Adipocyte (in vitro differentiated cells): ENCODE measurements around the gene POLR1A.

Experiments used
- DNase-seq: peaks from one replicate; pipeline ENCODE4 v3.0.0-alpha.2; 2015; ENCODE audit warnings: low read depth
- H3K27me3 ChIP-seq: replicated peaks from 2 replicates; pipeline ENCODE4 v1.7.0; 2013; ENCODE audit warnings: mild to moderate bottlenecking, low read length, moderate library complexity; ENCODE audit not compliant: control insufficient read depth, insufficient read depth
- H3K36me3 ChIP-seq: 2 replicates; pipeline ENCODE4 v1.7.0; 2013; ENCODE audit warnings: low read length, mild to moderate bottlenecking, moderate library complexity; ENCODE audit not compliant: control insufficient read depth, insufficient read depth, severe bottlenecking
- H3K4me1 ChIP-seq: 2 replicates; pipeline ENCODE4 v1.7.0; 2013; ENCODE audit warnings: mild to moderate bottlenecking, low read length, moderate library complexity; ENCODE audit not compliant: control insufficient read depth, insufficient read depth
- H3K4me3 ChIP-seq: 2 replicates; pipeline ENCODE4 v1.7.0; 2013; ENCODE audit warnings: mild to moderate bottlenecking, low read length, moderate library complexity
- H3K9ac ChIP-seq: 2 replicates; pipeline ENCODE4 v1.7.0; 2013; ENCODE audit warnings: mild to moderate bottlenecking, low read length, moderate library complexity
- H3K9me3 ChIP-seq: 2 replicates; pipeline ENCODE4 v1.7.0; 2013; ENCODE audit warnings: mild to moderate bottlenecking, low read length, moderate library complexity; ENCODE audit not compliant: control insufficient read depth

The POLR1A gene

GRCh38 chr2:86105252-86105968, at the start of gene POLR1A:
Gene POLR1A (minus strand): TSS chr2:86105886. CDS start chr2:86105776, 110 bp downstream.
- Histone ChIP-seq H3K36me3 (peaks cover 33% of the 10 kb centered on the region), H3K4me1 (peaks cover 29% of the 10 kb centered on the region), H3K9ac (peak within 1 kb of the TSS; percentile 98), H3K27me3 (no peaks in the 10 kb centered on the region), H3K9me3 (no peaks in the 10 kb centered on the region), H3K4me3 (peak within 1 kb of the TSS; percentile 99)
- DNase-seq: peak; percentile 97

- Histone ChIP-seq H3K9me3 (no peaks in the 10 kb centered on the region), H3K4me1 (no peaks in the 10 kb centered on the region), H3K36me3 (peaks cover 79% of the 10 kb centered on the region), H3K9ac (no peak overlapping the region), H3K4me3 (no peak overlapping the region), H3K27me3 (no peaks in the 10 kb centered on the region)
- no peak for DNase-seq
Measured at GRCh38 chr2:86150502-86150901, 44.8 kb upstream of the POLR1A start.

DNA sequence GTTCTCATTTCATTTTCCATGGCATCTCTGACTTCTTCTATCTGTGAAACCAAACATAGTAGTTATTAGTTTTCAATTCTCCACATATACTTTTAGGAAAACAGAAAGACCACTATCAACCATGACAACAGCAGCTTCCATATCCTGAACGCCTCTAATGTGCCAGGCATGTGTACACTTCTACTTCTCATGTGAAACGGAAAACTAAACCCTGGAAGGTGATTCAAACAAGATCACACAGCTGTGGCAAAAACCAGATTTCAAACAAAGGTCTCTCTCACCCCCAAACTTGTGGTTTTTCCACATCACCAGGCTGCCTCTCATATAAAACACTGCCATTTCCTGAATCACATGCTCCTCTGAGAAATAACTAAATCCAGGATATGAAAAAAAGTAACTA, 42.1 kb upstream of the POLR1A start:
- DNase-seq: no peak
- H3K27me3 ChIP-seq: no peaks in the 10 kb centered on the region
- no peak overlapping the region for H3K9ac ChIP-seq
- H3K9me3 ChIP-seq: no peaks in the 10 kb centered on the region
- no peak overlapping the region for H3K4me3 ChIP-seq
- peaks cover 84% of the 10 kb centered on the region for H3K36me3 ChIP-seq
- H3K4me1 ChIP-seq: no peaks in the 10 kb centered on the region

- no peak overlapping the region for H3K9ac ChIP-seq
- no peaks in the 10 kb centered on the region for H3K9me3 ChIP-seq
- peaks cover 92% of the 10 kb centered on the region for H3K36me3 ChIP-seq
- DNase-seq: no peak
- H3K4me1 ChIP-seq: peaks cover 13% of the 10 kb centered on the region
- no peak overlapping the region for H3K4me3 ChIP-seq
- no peaks in the 10 kb centered on the region for H3K27me3 ChIP-seq
Measured at GRCh38 chr2:86143926-86144685, 38.4 kb upstream of the POLR1A start.

- H3K27me3 ChIP-seq: no peaks in the 10 kb centered on the region
- no peak overlapping the region for H3K9ac ChIP-seq
- no peak overlapping the region for H3K4me3 ChIP-seq
- H3K4me1 ChIP-seq: peaks cover 13% of the 10 kb centered on the region
- DNase-seq: peak; percentile 33
- no peaks in the 10 kb centered on the region for H3K9me3 ChIP-seq
- H3K36me3 ChIP-seq: peaks cover 92% of the 10 kb centered on the region
Measured at GRCh38 chr2:86143307-86143706, 37.6 kb upstream of the POLR1A start.

GRCh38 chr2:86142436-86143257, 37.0 kb upstream of the POLR1A start:
- Histone ChIP-seq H3K36me3 (peaks cover 93% of the 10 kb centered on the region), H3K9ac (no peak overlapping the region), H3K4me3 (no peak overlapping the region), H3K27me3 (no peaks in the 10 kb centered on the region), H3K9me3 (no peaks in the 10 kb centered on the region), H3K4me1 (peaks cover 13% of the 10 kb centered on the region)
- no peak for DNase-seq

DNA sequence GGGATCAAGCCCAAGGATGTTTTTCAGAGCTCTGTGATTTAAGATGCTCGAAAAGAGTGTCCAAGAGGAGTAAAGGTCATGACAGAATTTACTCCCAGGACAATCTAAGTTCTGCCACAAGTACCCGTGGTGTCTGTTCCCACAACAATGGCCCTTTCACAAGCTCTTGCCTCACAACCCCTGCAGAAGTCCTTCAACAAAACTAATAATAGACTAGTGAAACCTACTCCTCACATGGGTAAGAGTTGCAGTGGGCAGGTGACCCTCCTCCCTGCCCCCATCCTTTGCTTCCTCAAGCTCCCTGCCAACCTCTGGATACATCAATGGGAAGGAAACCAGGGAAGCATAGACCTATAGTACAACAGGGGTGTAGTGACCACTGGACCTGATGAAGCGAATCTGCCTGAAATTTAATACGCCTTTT, 35.3 kb upstream of the POLR1A start:
- H3K27me3 ChIP-seq: no peaks in the 10 kb centered on the region
- H3K9me3 ChIP-seq: no peaks in the 10 kb centered on the region
- H3K4me1 ChIP-seq: peaks cover 13% of the 10 kb centered on the region
- no peak overlapping the region for H3K9ac ChIP-seq
- peaks cover 93% of the 10 kb centered on the region for H3K36me3 ChIP-seq
- DNase-seq: no peak
- H3K4me3 ChIP-seq: no peak overlapping the region

DNA sequence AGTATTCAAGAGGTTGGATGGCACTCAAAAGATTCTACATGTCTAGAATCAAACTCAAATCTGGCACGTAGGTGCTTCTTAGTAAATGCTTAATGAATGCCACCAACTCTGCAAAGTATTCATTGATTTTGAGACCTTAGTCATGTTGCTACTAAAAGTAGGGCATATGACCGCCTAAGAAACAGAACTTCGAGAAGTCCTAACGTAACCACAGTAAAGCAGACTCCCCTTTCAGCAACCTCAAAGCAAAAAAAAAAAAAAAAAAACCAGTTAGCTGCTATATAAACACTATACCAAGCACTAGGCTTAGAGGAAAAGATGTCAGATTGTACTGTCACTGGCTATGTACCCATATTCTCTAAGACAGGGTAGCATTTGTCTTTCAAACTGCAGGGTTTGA, 34.3 kb upstream of the POLR1A start:
- Histone ChIP-seq H3K9me3 (no peaks in the 10 kb centered on the region), H3K4me1 (peaks cover 13% of the 10 kb centered on the region), H3K9ac (no peak overlapping the region), H3K27me3 (no peaks in the 10 kb centered on the region), H3K4me3 (no peak overlapping the region), H3K36me3 (peaks cover 93% of the 10 kb centered on the region)
- no peak for DNase-seq

GRCh38 chr2:86138736-86139625, 33.3 kb upstream of the POLR1A start:
- peaks cover 13% of the 10 kb centered on the region for H3K4me1 ChIP-seq
- H3K9me3 ChIP-seq: no peaks in the 10 kb centered on the region
- H3K27me3 ChIP-seq: no peaks in the 10 kb centered on the region
- peaks cover 93% of the 10 kb centered on the region for H3K36me3 ChIP-seq
- H3K9ac ChIP-seq: no peak overlapping the region
- no peak for DNase-seq
- H3K4me3 ChIP-seq: no peak overlapping the region

DNA sequence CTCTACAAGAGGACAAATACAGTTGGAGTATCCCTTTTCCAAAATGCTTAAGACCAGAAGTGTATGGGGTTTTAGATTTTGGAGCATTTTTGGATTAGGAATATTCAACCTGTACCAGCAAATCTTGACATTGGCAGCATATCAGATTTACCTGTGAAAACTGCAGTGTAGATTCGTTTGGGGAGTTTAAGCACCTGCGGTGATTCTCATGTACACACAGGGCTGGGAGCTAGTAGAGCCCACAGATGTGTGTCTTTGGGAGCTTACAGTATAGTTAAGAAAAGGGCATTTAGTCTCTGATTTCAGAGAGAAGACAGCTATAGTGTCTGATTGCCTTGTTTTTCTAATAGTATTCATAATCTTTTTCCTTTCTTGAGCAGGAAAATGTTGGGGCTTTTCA, 30.5 kb upstream of the POLR1A start:
- no peak overlapping the region for H3K9ac ChIP-seq
- H3K4me1 ChIP-seq: peaks cover 10% of the 10 kb centered on the region
- peaks cover 99% of the 10 kb centered on the region for H3K36me3 ChIP-seq
- no peaks in the 10 kb centered on the region for H3K9me3 ChIP-seq
- DNase-seq: no peak
- no peak overlapping the region for H3K4me3 ChIP-seq
- no peaks in the 10 kb centered on the region for H3K27me3 ChIP-seq
